GM18951 (cell line): ENCODE measurements around the gene MYNN.

Experiments used
- POLR2A ChIP-seq: IDR thresholded peaks from 4 replicates; pipeline ENCODE4 v1.6.1; 2011; ENCODE audit warnings: mild to moderate bottlenecking; ENCODE audit not compliant: insufficient read length, insufficient read depth; ENCODE audit errors: extremely low read depth
- in situ Hi-C: fragments of 300-500 bp; cut with MboI; formaldehyde crosslinking; loops from one replicate; pipeline ENCODE4 v1.12.0; 2022; ENCODE audit warnings: low sequenced_read_pairs, mixed read lengths, inconsistent platforms; ENCODE audit not compliant: unreplicated experiment

Gene MYNN

GRCh38 chr3:169790687-169791429, 17.7 kb downstream of the MYNN start:
- in situ Hi-C loops = no loop called here
- TF ChIP-seq POLR2A = no peak

GRCh38 chr3:169792359-169792758, 19.2 kb downstream of the MYNN start:
- no peak for TF ChIP-seq POLR2A
- in situ Hi-C loops = no loop called here

GRCh38 chr3:169804681-169805080, 31.5 kb downstream of the MYNN start:
- in situ Hi-C loops = no loop called here
- no peak for TF ChIP-seq POLR2A

- no peak for TF ChIP-seq POLR2A
- in situ Hi-C loops = no loop called here
Observed at GRCh38 chr3:169809230-169809795, 36.1 kb downstream of the MYNN start.

- in situ Hi-C loops = no loop called here
- TF ChIP-seq POLR2A = no peak
Observed at GRCh38 chr3:169811631-169812331, 38.6 kb downstream of the MYNN start.

GRCh38 chr3:169812332-169813235, 39.4 kb downstream of the MYNN start, which contains the start of the genes LRRC34 and LRRIQ4:
Gene LRRC34 (minus strand): TSS chr3:169812904. CDS start chr3:169812548, 356 bp downstream.
Gene LRRIQ4 (plus strand): TSS chr3:169812870. CDS start chr3:169821922, 9,052 bp downstream.
- in situ Hi-C loops = no loop called here
- TF ChIP-seq POLR2A = no peak

GRCh38 chr3:169813278-169813677, 40.1 kb downstream of the MYNN start:
- TF ChIP-seq POLR2A = no peak

GRCh38 chr3:169813757-169814517, 40.7 kb downstream of the MYNN start:
- peak; percentile 29 for TF ChIP-seq POLR2A

More at GRCh38 chr3:169813278-169813677, 40.1 kb downstream of the MYNN start:
- in situ Hi-C loops = no loop called here

GRCh38 chr3:169815590-169816150, 42.5 kb downstream of the MYNN start:
- no peak for TF ChIP-seq POLR2A
- in situ Hi-C loops = no loop called here

More at GRCh38 chr3:169813757-169814517, 40.7 kb downstream of the MYNN start:
- in situ Hi-C loops = no loop called here

- no peak for TF ChIP-seq POLR2A
- in situ Hi-C loops = no loop called here
Observed at GRCh38 chr3:169818316-169818715, 45.1 kb downstream of the MYNN start.

- TF ChIP-seq POLR2A = no peak
- in situ Hi-C loops = no loop called here
Observed at GRCh38 chr3:169822091-169822490, 48.9 kb downstream of the MYNN start.

GRCh38 chr3:169822540-169822939, 49.3 kb downstream of the MYNN start:
- in situ Hi-C loops = no loop called here
- TF ChIP-seq POLR2A = no peak
